Measurements from ENCODE around the gene NAPEPLD.

DNA sequence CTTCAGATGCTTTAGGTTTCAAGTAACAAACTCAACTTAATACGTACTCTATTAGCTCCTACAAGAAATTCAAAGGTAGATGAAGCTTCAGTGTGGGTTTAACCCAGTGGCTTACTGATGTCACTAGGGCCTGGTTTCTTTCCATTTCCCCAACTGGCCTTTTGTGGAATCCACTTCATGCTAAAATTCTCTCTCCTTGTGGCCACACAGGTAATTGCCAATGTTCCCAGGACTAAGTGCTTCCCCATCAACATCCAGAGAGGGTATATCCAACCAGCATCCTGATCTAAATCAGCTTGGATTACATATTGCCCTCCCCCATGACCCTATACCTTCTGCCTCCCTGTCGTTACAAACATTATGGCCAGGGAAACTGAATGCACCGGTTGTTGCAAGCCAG is 85.0 kb downstream of the NAPEPLD start:
- TF ChIP-seq POLR2A (IDR thresholded peaks at IDR 0.05; ENCODE audit: low read depth) (no peak), EP300 (IDR thresholded peaks at IDR 0.05) (no peak), POLR2AphosphoS5 (IDR thresholded peaks at IDR 0.05) (no peak)
- TF ChIP-seq, protein P1, sequence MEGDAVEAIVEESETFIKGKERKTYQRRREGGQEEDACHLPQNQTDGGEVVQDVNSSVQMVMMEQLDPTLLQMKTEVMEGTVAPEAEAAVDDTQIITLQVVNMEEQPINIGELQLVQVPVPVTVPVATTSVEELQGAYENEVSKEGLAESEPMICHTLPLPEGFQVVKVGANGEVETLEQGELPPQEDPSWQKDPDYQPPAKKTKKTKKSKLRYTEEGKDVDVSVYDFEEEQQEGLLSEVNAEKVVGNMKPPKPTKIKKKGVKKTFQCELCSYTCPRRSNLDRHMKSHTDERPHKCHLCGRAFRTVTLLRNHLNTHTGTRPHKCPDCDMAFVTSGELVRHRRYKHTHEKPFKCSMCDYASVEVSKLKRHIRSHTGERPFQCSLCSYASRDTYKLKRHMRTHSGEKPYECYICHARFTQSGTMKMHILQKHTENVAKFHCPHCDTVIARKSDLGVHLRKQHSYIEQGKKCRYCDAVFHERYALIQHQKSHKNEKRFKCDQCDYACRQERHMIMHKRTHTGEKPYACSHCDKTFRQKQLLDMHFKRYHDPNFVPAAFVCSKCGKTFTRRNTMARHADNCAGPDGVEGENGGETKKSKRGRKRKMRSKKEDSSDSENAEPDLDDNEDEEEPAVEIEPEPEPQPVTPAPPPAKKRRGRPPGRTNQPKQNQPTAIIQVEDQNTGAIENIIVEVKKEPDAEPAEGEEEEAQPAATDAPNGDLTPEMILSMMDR (IDR thresholded peaks at IDR 0.05) = no peak

Measured in esophagus muscularis mucosa (tissue), 4 donors.